NCI-H128 (cell line): ENCODE results near the gene APOA5.
"Not testable (repeated sequence)": the region's sequence is repeated elsewhere in the genome, so short reads cannot be mapped to it uniquely, and the experiment has no call there.

Experiments used
- DNase-seq: peaks from one replicate; lab custom pipeline; 2025; ENCODE audit not compliant: unreplicated experiment; lab: John Stamatoyannopoulos, UW

The APOA5 gene

GRCh38 chr11:116791813-116792143, at the start of gene APOA5:
APOA5 (minus strand) TSS chr11:116791879; CDS start chr11:116791860, 19 bp downstream.
- DNase-seq = no peak

- DNase-seq = no peak
These were observed 49.1 kb upstream of the APOA5 start for GRCh38 chr11:116840746-116841296.

- no peak for DNase-seq
These were observed 48.6 kb upstream of the APOA5 start for GRCh38 chr11:116840224-116840745.

- DNase-seq = no peak
These were observed 46.8 kb upstream of the APOA5 start for GRCh38 chr11:116838321-116839084.

- DNase-seq = no peak
These were observed 45.8 kb upstream of the APOA5 start, which contains the start of gene APOA1 for GRCh38 chr11:116837231-116838091. APOA1 (minus strand) TSS chr11:116837622; CDS start chr11:116837387, 235 bp downstream.

- DNase-seq = no peak
These were observed 44.9 kb upstream of the APOA5 start for GRCh38 chr11:116836632-116836991.

- peak; percentile 81 for DNase-seq
These were observed 44.3 kb upstream of the APOA5 start for GRCh38 chr11:116835791-116836631.

GRCh38 chr11:116835042-116835772, 43.5 kb upstream of the APOA5 start:
- DNase-seq = no peak

GRCh38 chr11:116834535-116835041, 42.9 kb upstream of the APOA5 start:
- not testable (repeated sequence) for DNase-seq

GRCh38 chr11:116833816-116834534, 42.3 kb upstream of the APOA5 start:
- DNase-seq = no peak

GRCh38 chr11:116833491-116833815, 41.8 kb upstream of the APOA5 start:
- no peak for DNase-seq

GRCh38 chr11:116832350-116833290, 40.9 kb upstream of the APOA5 start:
- DNase-seq = no peak

GRCh38 chr11:116831790-116832349, 40.2 kb upstream of the APOA5 start:
- no peak for DNase-seq

- no peak for DNase-seq
These were observed 38.7 kb upstream of the APOA5 start for GRCh38 chr11:116830184-116830912.

- no peak for DNase-seq
These were observed 38.0 kb upstream of the APOA5 start, which contains the start of gene APOC3 for GRCh38 chr11:116829525-116830183. APOC3 (plus strand) TSS chr11:116829907; CDS start chr11:116830583, 676 bp downstream.
